Thymus (tissue), 11 donors: ENCODE measurements around the gene RPGRIP1L. TPM values are rescaled to one million over a fixed set of nuclear protein-coding genes. Genes with fewer than 3 reads are reported as not detected.
A peak's percentile ranks its signal among the peaks of the same experiment; 100 is the strongest.

ENCODE experiments used
- DNase-seq, 9 donors: peaks; one replicate each; pipeline ENCODE4 v3.0.0-alpha.2; 2013; ENCODE audit warnings: low spot score in 9 of 9, low read depth in 6 of 9, missing footprints in 1 of 9
- H3K27ac ChIP-seq, 2 donors: one replicate each; pipeline ENCODE4 v1.5.1; 2013; ENCODE audit warnings: control low read depth in 1 of 2, low read depth in 1 of 2, low read length in 1 of 2, mild to moderate bottlenecking in 1 of 2, moderate library complexity in 1 of 2
- H3K27me3 ChIP-seq, 2 donors: one replicate each; pipeline ENCODE4 v1.5.1; 2013; ENCODE audit warnings: low read length in 1 of 2; ENCODE audit not compliant: control insufficient read depth in 2 of 2, insufficient read depth in 1 of 2
- H3K36me3 ChIP-seq, 2 donors: one replicate each; pipeline ENCODE4 v1.5.1; 2013; ENCODE audit warnings: low read length in 1 of 2, mild to moderate bottlenecking in 1 of 2, moderate library complexity in 1 of 2; ENCODE audit not compliant: control insufficient read depth in 2 of 2, insufficient read depth in 2 of 2
- H3K4me1 ChIP-seq, 2 donors: one replicate each; pipeline ENCODE4 v1.5.1; 2013; ENCODE audit warnings: low read length in 2 of 2; ENCODE audit not compliant: control insufficient read depth in 2 of 2, insufficient read depth in 2 of 2
- H3K4me3 ChIP-seq, 2 donors: one replicate each; pipeline ENCODE4 v1.5.1; 2013; ENCODE audit warnings: low read length in 2 of 2, control low read depth in 1 of 2, mild to moderate bottlenecking in 1 of 2
- H3K9me3 ChIP-seq, 2 donors: one replicate each; pipeline ENCODE4 v1.5.1; 2013; ENCODE audit warnings: low read length in 1 of 2, mild to moderate bottlenecking in 1 of 2; ENCODE audit not compliant: control insufficient read depth in 2 of 2, insufficient read depth in 1 of 2
- WGBS: extraction: QIAGEN DNeasy Blood & Tissue Kit; methylation state at CpG from one replicate; pipeline ENCODE4 v1.1.7; 2013; 5-methylcytosine and 5-hydroxymethylcytosine counted together
- polyA plus RNA-seq: library from polyadenylated mRNA; stranded (reverse); fragments of 200-250 nt; gene quantifications from one replicate; pipeline ENCODE4 v1.2.3, GENCODE V29; 2013
- total RNA-seq: library from RNA; stranded (reverse); fragments of 120-200 nt; gene quantifications from one replicate; pipeline ENCODE4 v1.2.4, GENCODE V29; 2013
- donor health status: healthy.

Gene RPGRIP1L
- total and polyA plus RNA-seq, 2 donors = 1.8 to 4.6 TPM

- H3K27me3 ChIP-seq = no peaks in the 10 kb centered on the region
- DNase-seq = no peak
- no peaks in the 10 kb centered on the region for H3K9me3 ChIP-seq
- H3K36me3 ChIP-seq = no peaks in the 10 kb centered on the region
- H3K27ac ChIP-seq = no peak overlapping the region
- WGBS = 93% methylated on average over 4 of the region's 4 CpGs
- H3K4me1 ChIP-seq = no peaks in the 10 kb centered on the region
- H3K4me3 ChIP-seq = no peak overlapping the region
Measured at GRCh38 chr16:53563426-53563825, 140.2 kb downstream of the RPGRIP1L start.

DNA sequence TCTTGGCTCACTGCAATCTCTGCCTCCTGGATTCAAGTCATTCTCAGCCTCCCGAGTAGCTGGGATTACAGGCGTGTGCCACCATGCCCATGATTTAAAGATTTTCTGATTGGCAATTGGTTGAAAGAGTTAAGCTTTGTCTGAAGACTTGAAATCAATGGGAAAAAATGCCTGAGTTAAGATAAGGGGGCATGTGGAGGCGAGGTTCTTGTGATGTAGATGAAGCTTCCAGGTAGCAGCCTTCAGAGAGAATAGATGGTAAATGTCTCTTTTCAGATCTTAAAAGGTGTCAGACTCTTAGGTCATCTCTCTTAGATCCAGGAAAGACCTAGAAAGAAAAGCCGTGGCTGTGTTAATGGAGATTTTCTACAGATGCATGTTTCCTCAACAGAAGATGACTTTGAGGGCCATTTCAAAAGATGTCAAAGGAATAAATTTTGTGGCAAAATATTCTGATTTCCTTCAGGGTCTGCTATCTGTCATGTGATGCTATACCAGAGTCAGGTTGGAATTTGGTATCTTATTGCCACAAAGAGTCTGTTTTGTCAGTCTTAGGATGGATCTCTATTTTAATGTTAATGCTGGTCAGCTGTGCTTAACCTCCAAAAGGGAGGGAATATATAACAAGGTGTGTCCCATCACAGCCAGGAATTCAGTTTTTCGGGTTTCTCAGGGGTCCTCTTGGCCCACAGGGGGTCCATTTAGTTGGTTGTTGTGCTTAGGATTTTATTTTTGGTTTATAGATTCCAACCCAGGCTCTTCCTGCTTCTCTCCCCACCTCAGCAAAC, 142.4 kb downstream of the RPGRIP1L start:
- no peak for DNase-seq

DNA sequence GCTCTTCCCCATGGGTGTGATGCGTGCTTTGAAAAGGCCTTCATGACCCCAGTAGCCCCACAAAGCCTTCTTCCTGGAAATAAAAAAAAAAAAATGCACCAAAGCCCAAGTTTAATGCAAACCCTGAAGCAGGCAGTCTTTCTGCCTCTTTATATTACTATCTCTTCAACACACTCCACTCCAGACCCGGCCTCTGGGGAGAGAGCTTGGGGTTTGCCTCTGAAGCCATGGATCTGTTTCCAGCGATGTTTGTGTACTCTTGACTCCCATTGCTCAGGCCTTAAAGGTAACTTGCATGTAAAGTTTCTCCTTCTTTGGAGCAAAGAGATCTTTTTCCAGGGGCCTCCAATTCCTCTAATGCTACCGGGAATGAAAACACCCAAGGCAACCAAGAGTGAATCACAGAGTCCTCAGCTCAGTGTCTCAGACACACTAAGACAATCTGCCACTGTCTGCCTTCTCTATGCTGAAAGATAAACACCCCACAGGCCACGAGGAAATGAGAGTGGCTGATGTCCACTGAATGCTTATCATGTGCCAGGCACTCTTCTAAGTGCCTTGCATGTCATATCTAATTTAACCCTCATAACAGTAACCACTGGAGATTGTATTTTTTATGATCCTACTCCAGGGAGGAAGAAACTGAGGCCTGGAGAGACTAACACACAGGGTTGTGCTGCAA, 144.2 kb downstream of the RPGRIP1L start:
- WGBS = 91% methylated on average over 5 of the region's 5 CpGs
- no peak overlapping the region for H3K27ac ChIP-seq
- DNase-seq = no peak

More for the DNA sequence above, 142.4 kb downstream of the RPGRIP1L start:
- no peak overlapping the region for H3K27ac ChIP-seq
- H3K4me3 ChIP-seq = no peak overlapping the region
- no peaks in the 10 kb centered on the region for H3K9me3 ChIP-seq
- 89% methylated on average over 5 of the region's 5 CpGs for WGBS
- no peaks in the 10 kb centered on the region for H3K4me1 ChIP-seq
- no peaks in the 10 kb centered on the region for H3K27me3 ChIP-seq
- no peaks in the 10 kb centered on the region for H3K36me3 ChIP-seq

GRCh38 chr16:53558710-53559109, 144.9 kb downstream of the RPGRIP1L start:
- Histone ChIP-seq H3K4me3 (no peak overlapping the region), H3K27ac (no peak overlapping the region), H3K9me3 (no peaks in the 10 kb centered on the region), H3K27me3 (peaks cover 0 to 4% of the 10 kb centered on the region in 2 donors), H3K4me1 (no peaks in the 10 kb centered on the region), H3K36me3 (no peaks in the 10 kb centered on the region)
- DNase-seq = no peak
- WGBS = 97% methylated on average over 5 of the region's 5 CpGs

More for the DNA sequence above, 144.2 kb downstream of the RPGRIP1L start:
- no peaks in the 10 kb centered on the region for H3K27me3 ChIP-seq
- H3K4me3 ChIP-seq = no peak overlapping the region
- no peaks in the 10 kb centered on the region for H3K4me1 ChIP-seq
- H3K9me3 ChIP-seq = no peaks in the 10 kb centered on the region
- H3K36me3 ChIP-seq = no peaks in the 10 kb centered on the region

GRCh38 chr16:53556521-53556920, 147.1 kb downstream of the RPGRIP1L start:
- Histone ChIP-seq H3K27me3 (peaks cover 0 to 23% of the 10 kb centered on the region in 2 donors), H3K4me3 (no peak overlapping the region), H3K27ac (no peak overlapping the region), H3K36me3 (no peaks in the 10 kb centered on the region), H3K9me3 (no peaks in the 10 kb centered on the region), H3K4me1 (no peaks in the 10 kb centered on the region)
- 97% methylated on average over 8 of the region's 8 CpGs for WGBS
- DNase-seq = no peak

- H3K27me3 ChIP-seq = peaks cover 22 to 73% of the 10 kb centered on the region in 2 donors
- WGBS = 22% methylated on average over 18 of the region's 18 CpGs
- peaks cover 3 to 11% of the 10 kb centered on the region in 2 donors for H3K4me1 ChIP-seq
- DNase-seq = peak; percentile 27 to 81 (median 50)
- H3K36me3 ChIP-seq = no peaks in the 10 kb centered on the region
- no peaks in the 10 kb centered on the region for H3K9me3 ChIP-seq
- H3K4me3 ChIP-seq = no peak overlapping the region
- no peak overlapping the region for H3K27ac ChIP-seq
Measured at GRCh38 chr16:53549970-53550690, 153.5 kb downstream of the RPGRIP1L start.

Other genes with a start within 250 kb of the RPGRIP1L start
- gene AKTIP, start 200.7 kb downstream of the RPGRIP1L start, total RNA-seq = 14.6 TPM
- 24.6 TPM for gene AKTIP, start 200.7 kb downstream of the RPGRIP1L start, polyA plus RNA-seq
- 34.5 TPM for gene FTO, start 297 bp upstream of the RPGRIP1L start, total RNA-seq
- gene FTO, start 297 bp upstream of the RPGRIP1L start, polyA plus RNA-seq = 13.7 TPM